A673 (cell line): Measurements from ENCODE around the gene PIP4K2A. TPM values are rescaled to one million over a fixed set of nuclear protein-coding genes. Genes with fewer than 3 reads are reported as not detected.

Source experiments
- BruUV-seq: library from RNA; stranded (reverse); fragments of 400-500 nt; replicated peaks from 2 replicates; lab custom pipeline; 2021; lab: Mats Ljungman, UMichigan
- CTCF ChIA-PET: fragments of 300-600 bp; sonication (Branson Sonifier 250); formaldehyde crosslinking; loops from one replicate; lab custom pipeline; 2022; ENCODE audit warnings: antibody characterized with exemption; lab: Charles Lee
- POLR2A ChIA-PET: fragments of 300-600 bp; sonication (Branson Sonifier 250); formaldehyde crosslinking; loops from one replicate; lab custom pipeline; 2022; ENCODE audit warnings: antibody characterized with exemption; ENCODE audit not compliant: low non-redundant PET; lab: Charles Lee
- DNase-seq: peaks from one replicate; pipeline ENCODE4 v3.0.0-alpha.2; 2015; ENCODE audit warnings: low spot score
- H3K27ac ChIP-seq: fragments of 200-600 bp; sonication (generic); 2 replicates; pipeline ENCODE4 v1.5.1; 2016; ENCODE audit warnings: mixed run types, low read depth, mild to moderate bottlenecking, mixed read lengths, antibody characterized with exemption, low read length; ENCODE audit not compliant: poor library complexity, severe bottlenecking
- H3K27me3 ChIP-seq: fragments of 200-600 bp; sonication (generic); replicated peaks from 2 replicates; pipeline ENCODE4 v1.6.1; 2017; ENCODE audit warnings: mixed run types, low read depth, mild to moderate bottlenecking, mixed read lengths, antibody characterized with exemption, low read length; ENCODE audit not compliant: insufficient read depth, poor library complexity
- H3K36me3 ChIP-seq: fragments of 200-600 bp; sonication (generic); 2 replicates; pipeline ENCODE4 v1.6.1; 2016; ENCODE audit warnings: mixed run types, mild to moderate bottlenecking, mixed read lengths, antibody characterized with exemption, low read length; ENCODE audit not compliant: insufficient read depth, poor library complexity, severe bottlenecking
- H3K4me1 ChIP-seq: fragments of 200-600 bp; sonication (generic); 2 replicates; pipeline ENCODE4 v1.6.1; 2017; ENCODE audit warnings: mixed run types, mild to moderate bottlenecking, mixed read lengths, antibody characterized with exemption, low read length; ENCODE audit not compliant: insufficient read depth, poor library complexity, severe bottlenecking
- H3K4me3 ChIP-seq: fragments of 200-600 bp; sonication (generic); 2 replicates; pipeline ENCODE4 v1.5.1; 2016; ENCODE audit warnings: low read depth, mixed run types, mild to moderate bottlenecking, mixed read lengths, low read length; ENCODE audit not compliant: poor library complexity, severe bottlenecking
- H3K9me3 ChIP-seq: fragments of 200-600 bp; sonication (generic); 2 replicates; pipeline ENCODE4 v1.6.1; 2016; ENCODE audit warnings: mixed run types, low read depth, mild to moderate bottlenecking, mixed read lengths, antibody characterized with exemption, low read length; ENCODE audit not compliant: poor library complexity, severe bottlenecking
- CTCF ChIP-seq: fragments of 300-800, 200-600 bp; sonication (generic); conservative IDR thresholded peaks from 2 replicates; pipeline ENCODE4 v1.5.1; 2017; ENCODE audit warnings: low read depth, mild to moderate bottlenecking, antibody characterized with exemption, low read length, moderate library complexity, mixed read lengths
- EZH2 ChIP-seq: fragments of 200-600 bp; sonication (generic); IDR thresholded peaks from 2 replicates; pipeline ENCODE4 v1.6.1; 2017; ENCODE audit warnings: borderline replicate concordance, low read depth, mild to moderate bottlenecking, mixed read lengths, antibody characterized with exemption, low read length; ENCODE audit not compliant: poor library complexity, severe bottlenecking
- intact Hi-C: fragments of 100-400 bp; cut with micrococcal nuclease; formaldehyde crosslinking; loops from one replicate; pipeline ENCODE4 v1.10.0; 2022; ENCODE audit not compliant: unreplicated experiment
- total RNA-seq: library from RNA; stranded (reverse); gene quantifications from 2 replicates; pipeline ENCODE4 v1.2.3, GENCODE V29; 2021

PIP4K2A gene
- total RNA-seq, 1 experiment from 2014 or later, result 19.8 TPM

GRCh38 chr10:22646388-22646853 is 68.0 kb downstream of the PIP4K2A start:
- H3K9me3 ChIP-seq, result no peaks in the 10 kb centered on the region
- intact Hi-C loops, result no loop called here
- no peaks in the 10 kb centered on the region for H3K36me3 ChIP-seq
- ChIA-PET CTCF (no interaction called here), POLR2A (no interaction called here)
- BruUV-seq, result no TSS peak
- no peak for TF ChIP-seq CTCF
- no peak for DNase-seq
- no peak overlapping the region for H3K27ac ChIP-seq
- H3K4me3 ChIP-seq, result no peak overlapping the region
- H3K4me1 ChIP-seq, result peaks cover 30% of the 10 kb centered on the region
- H3K27me3 ChIP-seq, result no peaks in the 10 kb centered on the region

- H3K9me3 ChIP-seq, result no peaks in the 10 kb centered on the region
- no peak overlapping the region for H3K27ac ChIP-seq
- no peaks in the 10 kb centered on the region for H3K36me3 ChIP-seq
- intact Hi-C loops, result no loop called here
- no peak overlapping the region for H3K4me3 ChIP-seq
- H3K4me1 ChIP-seq, result peaks cover 22% of the 10 kb centered on the region
- no peak for TF ChIP-seq EZH2
- no peak for TF ChIP-seq CTCF
- BruUV-seq, result no TSS peak
- no peak for DNase-seq
- H3K27me3 ChIP-seq, result no peaks in the 10 kb centered on the region
- POLR2A ChIA-PET, result no interaction called here
- CTCF ChIA-PET, result no interaction called here
These were observed 70.2 kb downstream of the PIP4K2A start for GRCh38 chr10:22644222-22644621.

GRCh38 chr10:22643775-22644174 is 70.6 kb downstream of the PIP4K2A start:
- Histone ChIP-seq H3K4me3 (no peak overlapping the region), H3K27ac (no peak overlapping the region), H3K36me3 (no peaks in the 10 kb centered on the region), H3K9me3 (no peaks in the 10 kb centered on the region), H3K4me1 (peaks cover 17% of the 10 kb centered on the region), H3K27me3 (no peaks in the 10 kb centered on the region)
- POLR2A ChIA-PET, result no interaction called here
- CTCF ChIA-PET, result no interaction called here
- intact Hi-C loops, result no loop called here
- no peak for DNase-seq
- BruUV-seq, result no TSS peak
- TF ChIP-seq CTCF, result no peak
- no peak for TF ChIP-seq EZH2
